Natural killer cell (primary cell): ENCODE results near the gene VPS35L. TPM values are rescaled to one million over a fixed set of nuclear protein-coding genes. Genes with fewer than 3 reads are reported as not detected.

Experiments used
- ATAC-seq, 3 donors: fragments of 150-1000 bp in 2 of 3; fragments of 200-7000 bp in 1 of 3; cut with Tn5 transposase; 1 replicate in 1 of 3; 2 replicates in 2 of 3; pipeline ENCODE4 v1.10.0; 2021; ENCODE audit warnings: mild to moderate bottlenecking in 2 of 3, moderate library complexity in 2 of 3
- DNase-seq, 2 donors: peaks; one replicate each; pipeline versions ENCODE4 v3.0.0 to v3.0.0-alpha.2; 2013 to 2021; ENCODE audit warnings: mixed read lengths in 1 of 2
- H3K27ac ChIP-seq: one replicate; pipeline ENCODE4 v1.5.1; 2013; ENCODE audit warnings: mild to moderate bottlenecking, low read length
- H3K27me3 ChIP-seq: one replicate; pipeline ENCODE4 v1.6.1; 2013; ENCODE audit warnings: low read length; ENCODE audit not compliant: control insufficient read depth, insufficient read depth
- H3K36me3 ChIP-seq: one replicate; pipeline ENCODE4 v1.6.1; 2013; ENCODE audit warnings: low read length; ENCODE audit not compliant: control insufficient read depth, insufficient read depth
- H3K4me1 ChIP-seq: one replicate; pipeline ENCODE4 v1.6.1; 2013; ENCODE audit warnings: low read length; ENCODE audit not compliant: control insufficient read depth, insufficient read depth
- H3K4me3 ChIP-seq: one replicate; pipeline ENCODE4 v1.5.1; 2013; ENCODE audit warnings: low read length
- H3K9me3 ChIP-seq: one replicate; pipeline ENCODE4 v1.6.1; 2013; ENCODE audit warnings: low read length; ENCODE audit not compliant: control insufficient read depth, insufficient read depth
- H3K27ac Mint-ChIP-seq, 2 donors: one replicate each; pipeline ENCODE4 v1.8.0; 2022; ENCODE audit warnings: mild to moderate bottlenecking in 2 of 2, mixed read lengths in 2 of 2, moderate library complexity in 1 of 2
- H3K27me3 Mint-ChIP-seq, 2 donors: one replicate each; pipeline ENCODE4 v1.8.0; 2022; ENCODE audit warnings: low read depth in 2 of 2, mixed read lengths in 2 of 2
- H3K36me3 Mint-ChIP-seq: one replicate; pipeline ENCODE4 v1.8.0; 2022; ENCODE audit warnings: mixed read lengths
- H3K4me1 Mint-ChIP-seq, 2 donors: one replicate each; pipeline ENCODE4 v1.8.0; 2022; ENCODE audit warnings: mixed read lengths in 2 of 2
- H3K4me3 Mint-ChIP-seq: one replicate; pipeline ENCODE4 v1.8.0; 2022; ENCODE audit warnings: mild to moderate bottlenecking, moderate library complexity, mixed read lengths
- H3K9me3 Mint-ChIP-seq, 2 donors: one replicate each; pipeline ENCODE4 v1.8.0; 2022; ENCODE audit warnings: mixed read lengths in 2 of 2
- WGBS: methylation state at CpG from one replicate; pipeline ENCODE4 v1.1.7; 2013; ENCODE audit warnings: missing lambda C conversion rate; ENCODE audit not compliant: insufficient coverage; 5-methylcytosine and 5-hydroxymethylcytosine counted together
- intact Hi-C: fragments of 100-400 bp; cut with micrococcal nuclease; formaldehyde crosslinking; loops from one replicate; pipeline ENCODE4 v1.14.2; 2022
- total RNA-seq, 4 donors: library from RNA; stranded (reverse); fragments of 120-200 nt in 1 of 4; gene quantifications; one replicate each; pipeline versions ENCODE4 v1.2.3 to v1.2.4, GENCODE V29; 2013 to 2022
- TF ChIP-seq, protein P1 (sequence below): fragments of 200-600 bp; IDR thresholded peaks from one replicate; pipeline ENCODE4 v1.8.0; 2022; ENCODE audit warnings: antibody characterized with exemption

The VPS35L gene
- total RNA-seq, 3 donors from 2014 or later (not counting 1 experiment from before 2014, with no cell fraction given): 37.4 to 53.5 (median 44.4) TPM

DNA sequence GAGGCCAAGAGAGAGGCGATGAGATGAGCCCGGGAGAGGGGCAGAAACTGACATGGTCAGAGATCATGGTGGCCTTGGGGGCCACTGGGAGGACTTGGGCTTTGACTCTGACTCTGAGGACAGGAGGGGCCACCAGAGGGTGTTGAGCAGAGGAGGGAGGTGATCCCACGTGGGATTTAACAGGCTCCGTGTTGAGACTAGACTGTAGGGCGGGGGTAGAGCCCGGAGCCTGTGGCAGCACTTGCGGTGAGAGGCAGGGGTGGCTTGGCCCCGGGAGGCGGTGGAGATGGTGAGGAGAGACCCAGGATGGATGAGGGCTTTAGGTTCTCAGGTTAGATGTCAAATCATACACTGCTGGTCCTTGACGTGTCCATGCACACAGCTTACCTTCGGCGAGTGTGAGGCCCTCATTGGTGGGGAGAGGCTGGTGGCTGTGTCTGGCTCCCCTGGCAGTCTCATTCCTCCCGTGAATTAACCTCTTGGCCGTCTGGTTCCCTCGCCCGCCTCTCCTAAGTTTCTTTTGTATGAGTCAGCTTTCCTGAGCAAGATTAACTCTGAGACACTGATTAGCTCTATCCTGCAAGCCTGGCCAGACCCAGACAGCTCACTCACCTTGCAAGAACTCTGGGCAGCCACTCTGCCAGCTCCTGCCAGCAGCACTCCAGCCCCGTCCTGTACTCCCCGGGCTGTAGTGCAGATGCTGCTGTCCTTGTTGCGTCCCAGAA, 39.7 kb downstream of the VPS35L start:
- TF ChIP-seq, protein P1, sequence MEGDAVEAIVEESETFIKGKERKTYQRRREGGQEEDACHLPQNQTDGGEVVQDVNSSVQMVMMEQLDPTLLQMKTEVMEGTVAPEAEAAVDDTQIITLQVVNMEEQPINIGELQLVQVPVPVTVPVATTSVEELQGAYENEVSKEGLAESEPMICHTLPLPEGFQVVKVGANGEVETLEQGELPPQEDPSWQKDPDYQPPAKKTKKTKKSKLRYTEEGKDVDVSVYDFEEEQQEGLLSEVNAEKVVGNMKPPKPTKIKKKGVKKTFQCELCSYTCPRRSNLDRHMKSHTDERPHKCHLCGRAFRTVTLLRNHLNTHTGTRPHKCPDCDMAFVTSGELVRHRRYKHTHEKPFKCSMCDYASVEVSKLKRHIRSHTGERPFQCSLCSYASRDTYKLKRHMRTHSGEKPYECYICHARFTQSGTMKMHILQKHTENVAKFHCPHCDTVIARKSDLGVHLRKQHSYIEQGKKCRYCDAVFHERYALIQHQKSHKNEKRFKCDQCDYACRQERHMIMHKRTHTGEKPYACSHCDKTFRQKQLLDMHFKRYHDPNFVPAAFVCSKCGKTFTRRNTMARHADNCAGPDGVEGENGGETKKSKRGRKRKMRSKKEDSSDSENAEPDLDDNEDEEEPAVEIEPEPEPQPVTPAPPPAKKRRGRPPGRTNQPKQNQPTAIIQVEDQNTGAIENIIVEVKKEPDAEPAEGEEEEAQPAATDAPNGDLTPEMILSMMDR: no peak
- no peak overlapping the region for H3K27ac ChIP-seq
- Mint-ChIP-seq H3K9me3 (no peaks in the 10 kb centered on the region), H3K27ac (no peak overlapping the region), H3K36me3 (no peaks in the 10 kb centered on the region), H3K27me3 (no peaks in the 10 kb centered on the region), H3K4me1 (peaks cover 0 to 10% of the 10 kb centered on the region in 2 donors), H3K4me3 (no peak overlapping the region)
- no peaks in the 10 kb centered on the region for H3K4me1 ChIP-seq
- H3K9me3 ChIP-seq: no peaks in the 10 kb centered on the region
- DNase-seq (no peak), ATAC-seq (no peak)
- peaks cover 32% of the 10 kb centered on the region for H3K36me3 ChIP-seq
- WGBS: 95% methylated on average over 19 of the region's 19 CpGs
- no peaks in the 10 kb centered on the region for H3K27me3 ChIP-seq
- intact Hi-C loops: loop anchor here (10.0 kb wide), 1 partner anchor 60 kb away; no protein-coding TSS in a partner anchor
- no peak overlapping the region for H3K4me3 ChIP-seq

DNA sequence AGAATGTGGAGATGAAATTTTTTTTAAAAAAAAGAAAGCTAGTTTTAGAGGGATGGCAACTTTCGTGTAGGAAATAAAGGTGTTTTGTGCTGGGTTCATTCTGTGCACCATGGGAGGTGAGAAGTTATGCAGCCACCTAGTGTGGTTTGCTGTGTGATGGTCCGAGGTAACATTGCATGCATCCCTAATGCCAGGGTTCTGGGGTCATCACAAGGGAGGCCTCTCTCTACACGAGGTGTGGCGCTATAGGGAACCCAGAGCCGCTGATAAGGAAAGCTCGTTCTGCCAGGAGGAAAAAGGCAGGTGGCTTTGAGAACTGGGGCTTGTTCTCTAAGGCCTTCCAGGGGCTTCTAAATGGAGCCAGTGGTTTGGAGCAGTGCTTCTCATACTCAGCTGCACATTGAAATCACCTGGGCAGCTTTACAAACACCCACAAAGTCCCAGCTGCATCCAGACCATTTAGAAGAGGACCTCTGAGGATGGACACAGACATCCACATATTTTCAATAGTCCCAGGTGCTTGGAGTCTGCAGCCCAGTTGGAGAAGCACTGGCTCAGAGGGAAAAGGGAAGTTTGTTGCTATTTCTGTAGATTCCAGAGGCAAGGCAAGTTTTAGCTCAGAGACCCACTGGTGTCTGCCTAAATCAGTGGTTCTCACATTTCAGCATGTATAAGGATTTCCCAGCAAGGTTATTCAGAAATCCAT, 43.5 kb downstream of the VPS35L start:
- TF ChIP-seq, protein P1: no peak
- Histone ChIP-seq H3K27ac (no peak overlapping the region), H3K4me1 (no peaks in the 10 kb centered on the region), H3K36me3 (peaks cover 20% of the 10 kb centered on the region), H3K4me3 (no peak overlapping the region), H3K27me3 (no peaks in the 10 kb centered on the region), H3K9me3 (no peaks in the 10 kb centered on the region)
- DNase-seq: no peak
- WGBS: 94% methylated on average over 6 of the region's 6 CpGs
- Mint-ChIP-seq H3K4me1 (peaks cover 0 to 10% of the 10 kb centered on the region in 2 donors), H3K36me3 (peaks cover 9% of the 10 kb centered on the region), H3K27me3 (no peaks in the 10 kb centered on the region), H3K9me3 (no peaks in the 10 kb centered on the region), H3K4me3 (no peak overlapping the region), H3K27ac (no peak overlapping the region)
- ATAC-seq: no peak
- intact Hi-C loops: loop anchor here (10.0 kb wide), 1 partner anchor 56 kb away; no protein-coding TSS in a partner anchor

DNA sequence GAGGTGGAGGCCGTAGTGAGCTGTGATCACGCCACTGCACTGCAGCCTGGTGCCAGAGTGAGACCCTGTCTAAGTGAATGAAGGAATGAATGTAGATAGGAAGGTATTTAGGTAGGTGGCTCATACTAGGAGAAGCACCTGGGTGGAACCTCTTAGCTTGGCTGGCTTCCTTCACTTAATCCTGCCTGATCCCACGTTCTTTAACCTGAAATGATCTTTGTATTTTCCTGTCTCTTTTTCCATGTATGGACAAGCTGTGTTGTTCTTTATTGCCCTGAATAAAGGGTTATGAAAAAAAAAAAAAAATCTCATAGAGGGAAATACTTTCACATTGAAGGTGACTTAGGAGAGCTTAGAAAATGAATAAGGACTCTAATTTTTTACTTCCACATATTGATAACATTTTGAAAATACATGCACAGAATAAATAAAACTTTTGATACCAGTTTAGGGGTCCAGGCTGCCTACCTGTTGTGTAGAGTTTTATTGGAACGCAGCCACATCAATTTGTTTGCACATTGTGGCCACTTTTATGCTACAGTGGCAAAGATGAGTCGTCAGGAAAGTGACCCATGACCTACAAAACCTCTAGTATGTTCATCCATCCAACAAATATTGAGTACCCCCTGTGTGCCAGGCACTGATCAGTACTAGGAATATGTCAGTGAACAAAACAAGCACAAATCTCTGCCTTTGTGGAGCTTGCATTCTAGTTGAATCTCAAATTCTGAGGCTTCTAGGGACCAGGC, 44.6 kb downstream of the VPS35L start:
- Histone ChIP-seq H3K4me3 (no peak overlapping the region), H3K27me3 (no peaks in the 10 kb centered on the region), H3K36me3 (peaks cover 17% of the 10 kb centered on the region), H3K27ac (no peak overlapping the region), H3K4me1 (no peaks in the 10 kb centered on the region), H3K9me3 (no peaks in the 10 kb centered on the region)
- ATAC-seq (no peak), DNase-seq (no peak)
- WGBS: 97% methylated on average over 5 of the region's 5 CpGs
- Mint-ChIP-seq H3K9me3 (no peaks in the 10 kb centered on the region), H3K4me3 (no peak overlapping the region), H3K27me3 (no peaks in the 10 kb centered on the region), H3K27ac (no peak overlapping the region), H3K4me1 (peaks cover 0 to 10% of the 10 kb centered on the region in 2 donors), H3K36me3 (peaks cover 9% of the 10 kb centered on the region)
- intact Hi-C loops: loop anchor here (10.0 kb wide), 1 partner anchor 55 kb away; no protein-coding TSS in a partner anchor
- TF ChIP-seq, protein P1: no peak
